ENCODE measurements around the gene STX11.

STX11 gene

DNA sequence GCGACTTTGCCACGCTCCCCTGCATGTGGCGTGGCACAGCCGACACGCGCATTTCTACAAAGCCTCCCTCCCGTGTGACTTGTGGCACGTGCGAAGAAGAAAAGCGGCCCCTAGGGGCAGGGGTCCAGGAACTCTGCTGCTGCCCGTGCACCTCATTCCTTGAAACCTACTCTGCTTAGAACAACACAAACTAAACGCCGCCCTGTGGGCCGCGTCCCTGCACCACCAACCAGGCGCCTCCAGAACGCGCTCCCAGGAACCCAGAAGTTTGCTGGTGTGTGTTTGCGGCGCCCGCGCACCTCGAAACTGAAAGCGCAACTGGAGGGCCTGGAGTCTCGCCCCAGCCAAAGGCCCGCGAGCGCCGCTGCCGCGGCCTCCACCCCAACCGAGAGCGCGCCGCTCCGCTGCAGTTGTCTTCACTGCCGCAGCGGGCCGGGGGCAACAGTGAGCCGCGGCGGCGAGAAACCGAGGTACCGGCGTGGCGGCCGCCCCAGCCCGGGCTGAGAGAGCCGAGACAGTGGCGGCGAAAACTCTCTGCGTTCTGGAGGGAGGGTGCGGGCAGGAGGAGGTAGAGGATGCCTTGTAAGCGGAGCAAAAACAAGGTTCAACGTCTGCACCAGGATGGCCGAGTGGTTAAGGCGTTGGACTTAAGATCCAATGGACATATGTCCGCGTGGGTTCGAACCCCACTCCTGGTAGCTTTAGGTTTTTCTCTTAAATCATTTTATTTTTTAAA lies 65.8 kb downstream of the STX11 start:
- DNase-seq: peak; percentile 94

DNA sequence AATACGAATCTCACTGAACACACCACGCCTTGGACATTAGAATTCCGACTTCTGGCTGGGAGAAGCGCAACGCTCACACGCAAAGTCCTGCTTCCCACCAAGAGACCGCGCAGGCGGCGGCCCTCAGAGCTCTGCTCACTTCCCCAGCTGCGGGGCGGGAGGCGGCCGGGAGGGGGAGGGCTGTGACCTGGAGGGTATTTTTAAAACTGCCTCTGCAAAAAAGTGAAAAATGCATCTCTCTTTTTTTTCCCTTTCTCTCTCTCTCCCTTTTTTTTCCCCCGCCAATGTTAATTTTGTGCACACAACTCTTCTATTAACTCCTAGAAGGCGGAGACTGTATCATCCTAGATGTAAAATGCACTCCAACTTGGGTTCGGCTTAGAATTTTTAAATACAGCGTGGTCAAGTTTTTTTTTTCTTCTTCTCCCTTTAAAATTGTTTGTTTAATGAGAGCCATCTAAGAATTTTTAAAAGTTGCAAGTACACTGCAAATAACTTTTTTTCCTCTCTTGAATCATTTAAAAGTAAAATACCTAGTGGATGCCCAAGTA lies 66.4 kb downstream of the STX11 start:
- no peak for DNase-seq

DNA sequence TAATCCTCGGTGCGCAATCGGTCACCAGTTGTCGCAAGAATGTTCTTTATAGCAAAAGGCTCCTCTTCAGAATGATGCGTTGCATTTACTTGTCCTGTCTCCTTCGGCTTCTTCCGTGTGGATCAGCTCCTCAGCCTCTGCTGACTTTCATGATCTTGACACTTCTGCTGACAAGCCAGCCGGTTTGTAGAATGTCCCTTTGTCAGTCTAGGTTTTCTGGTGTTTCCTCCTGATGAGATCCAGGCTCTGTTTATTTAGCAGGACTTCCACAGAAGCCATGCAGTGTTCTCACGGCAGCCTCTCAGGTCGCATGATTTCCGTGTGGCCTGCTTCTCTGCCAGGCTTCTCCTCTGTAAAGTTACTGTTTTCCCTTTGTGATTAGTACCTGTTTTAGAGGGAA lies 66.9 kb downstream of the STX11 start:
- no peak for DNase-seq

DNA sequence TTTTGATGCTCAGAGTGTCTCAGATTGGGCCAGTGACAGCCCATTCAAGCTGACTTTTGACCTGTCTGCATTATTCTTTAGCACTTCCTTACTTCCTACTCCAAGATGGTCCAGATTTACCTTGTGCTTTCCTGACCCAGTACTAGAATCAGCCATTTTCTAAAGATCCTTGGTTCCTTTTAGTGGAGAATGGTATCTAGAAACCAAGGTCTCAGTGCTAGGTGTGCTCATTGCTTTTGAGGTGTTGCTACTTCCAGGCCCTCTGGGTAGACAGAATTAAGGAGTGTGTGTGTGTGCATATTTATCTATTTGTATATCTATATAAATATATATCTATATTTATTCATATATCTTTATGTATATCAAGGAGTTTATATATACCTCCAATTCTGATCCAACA lies 67.5 kb downstream of the STX11 start:
- DNase-seq: no peak

DNA sequence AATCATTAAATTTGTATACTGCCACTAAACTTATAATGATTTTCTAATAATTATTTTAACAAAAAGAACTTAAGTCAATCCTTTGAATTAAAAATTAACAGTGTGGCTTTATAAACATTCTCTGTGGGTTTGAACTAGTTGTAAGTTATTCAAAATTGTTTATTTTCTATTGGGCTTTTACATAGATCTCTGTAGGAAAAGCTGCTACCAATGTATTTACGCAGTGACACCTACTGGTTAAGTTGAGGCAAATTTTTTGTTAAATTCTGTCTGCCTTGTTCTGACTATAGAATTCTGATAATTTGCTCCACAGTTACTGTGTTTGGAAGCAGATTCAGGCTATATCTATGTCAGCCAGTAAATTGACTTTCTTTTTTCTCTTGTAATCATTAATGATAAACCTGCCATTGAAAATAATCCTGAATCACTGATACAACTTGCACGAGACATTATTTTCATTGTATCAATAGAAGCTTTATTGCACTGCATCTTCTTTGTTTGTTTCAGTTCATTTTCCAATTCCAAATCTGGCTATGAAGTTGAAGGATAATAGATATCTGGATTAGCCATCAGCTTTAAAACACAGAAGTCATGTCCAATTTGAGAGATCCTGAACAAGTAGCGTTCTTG lies 68.9 kb downstream of the STX11 start:
- DNase-seq: peak; percentile 4

DNA sequence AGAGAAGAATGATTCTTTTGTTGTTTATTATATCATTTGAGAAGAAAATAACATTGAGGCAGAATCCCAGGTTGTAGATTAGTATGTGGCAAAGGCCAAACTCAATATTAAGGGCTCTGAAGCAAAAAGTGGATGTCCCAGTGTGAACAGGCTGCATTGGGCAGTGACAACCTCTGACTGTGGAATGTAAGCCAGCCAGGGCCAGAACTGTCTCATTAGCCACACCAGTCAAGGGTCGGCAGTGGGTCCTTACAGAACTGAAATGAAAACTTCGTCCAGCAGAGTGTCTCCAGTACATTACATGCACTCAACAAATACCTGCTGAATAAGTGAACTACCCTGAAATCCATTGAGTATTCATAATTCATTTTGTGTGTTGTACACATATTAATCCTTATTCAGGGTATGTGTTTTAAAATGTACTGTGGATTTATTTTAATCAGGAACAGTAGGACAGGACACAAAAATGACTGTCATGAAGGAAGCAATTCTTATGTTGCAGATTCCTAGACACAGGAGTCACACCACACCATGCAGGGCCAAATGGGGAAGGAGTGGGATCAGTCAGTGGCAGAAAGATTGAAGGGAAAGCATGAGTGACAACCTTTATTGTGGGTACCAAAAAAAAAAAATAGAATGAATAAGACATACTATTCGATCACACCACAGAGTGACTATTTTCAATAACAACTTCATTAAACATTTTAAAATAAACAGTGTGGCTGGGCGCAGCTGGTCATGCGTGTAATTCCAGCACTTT lies 69.9 kb downstream of the STX11 start:
- DNase-seq: no peak

DNA sequence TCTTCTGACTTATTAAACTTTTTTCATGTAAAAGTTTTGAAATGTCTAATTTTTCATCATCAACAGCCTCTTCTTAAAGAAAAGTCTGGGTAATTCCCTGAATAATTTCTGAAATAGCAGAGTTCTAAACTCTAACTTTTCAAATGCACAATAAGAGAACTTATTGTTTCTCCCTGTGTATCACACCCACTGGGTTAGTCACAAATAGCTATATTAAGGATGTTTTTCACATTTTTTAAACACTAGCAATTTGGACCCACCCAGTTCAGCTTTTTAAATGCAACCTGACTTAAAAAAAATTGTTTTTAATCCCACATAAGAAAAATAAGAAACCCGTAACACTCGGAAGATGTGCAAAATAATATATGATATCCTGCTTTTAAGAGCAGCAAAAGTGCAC lies 73.4 kb downstream of the STX11 start:
- DNase-seq: no peak

DNA sequence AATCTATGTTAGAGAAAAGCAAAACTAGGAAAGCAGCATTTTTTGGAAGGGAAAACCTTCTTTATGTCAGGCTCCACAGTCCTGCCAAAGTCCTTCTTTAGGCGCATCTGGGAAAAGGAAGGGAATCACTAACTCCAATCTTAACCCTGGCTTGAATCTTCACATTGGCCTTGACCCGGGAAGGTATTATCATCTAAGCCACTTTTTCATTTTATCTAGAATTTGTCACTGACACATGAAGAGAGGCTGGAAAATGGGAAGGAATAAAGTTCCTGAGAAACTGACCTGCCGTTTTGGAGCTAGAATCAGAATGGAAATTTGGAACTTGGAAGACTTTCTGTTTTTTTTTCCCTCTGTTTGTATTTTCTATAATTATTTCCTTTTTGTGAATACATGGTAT lies 81.4 kb downstream of the STX11 start:
- DNase-seq: no peak

DNA sequence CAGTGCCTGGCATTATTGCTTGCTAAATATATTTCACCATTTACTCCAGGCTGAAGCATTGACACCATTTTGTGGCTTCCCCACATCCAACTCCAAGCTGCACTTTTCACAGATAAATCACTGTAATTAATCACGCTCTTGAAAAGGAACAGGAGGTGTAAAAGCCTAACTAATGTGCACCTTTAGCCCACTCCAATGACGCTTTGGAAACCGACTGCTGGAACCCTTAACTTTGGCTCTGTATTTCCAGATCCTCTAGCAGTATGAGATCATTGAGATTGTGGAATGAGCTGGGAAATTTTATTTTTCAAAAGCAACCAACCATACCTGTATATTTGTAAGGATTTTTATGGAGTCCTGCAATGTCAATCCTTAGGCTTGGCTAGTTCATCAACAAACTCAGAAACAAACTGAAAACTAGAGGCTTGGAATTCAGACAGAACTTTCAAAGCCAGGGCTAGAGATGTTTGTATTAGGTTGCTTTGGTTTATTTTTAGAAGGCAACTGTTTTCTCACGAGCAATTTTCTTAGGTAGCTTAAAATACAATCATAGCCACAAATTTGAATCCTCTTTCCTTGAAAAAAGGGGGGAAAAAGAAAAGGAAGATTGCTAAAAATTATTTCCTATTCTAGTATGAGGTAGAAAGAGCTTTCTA lies 82.0 kb downstream of the STX11 start:
- DNase-seq: no peak

DNA sequence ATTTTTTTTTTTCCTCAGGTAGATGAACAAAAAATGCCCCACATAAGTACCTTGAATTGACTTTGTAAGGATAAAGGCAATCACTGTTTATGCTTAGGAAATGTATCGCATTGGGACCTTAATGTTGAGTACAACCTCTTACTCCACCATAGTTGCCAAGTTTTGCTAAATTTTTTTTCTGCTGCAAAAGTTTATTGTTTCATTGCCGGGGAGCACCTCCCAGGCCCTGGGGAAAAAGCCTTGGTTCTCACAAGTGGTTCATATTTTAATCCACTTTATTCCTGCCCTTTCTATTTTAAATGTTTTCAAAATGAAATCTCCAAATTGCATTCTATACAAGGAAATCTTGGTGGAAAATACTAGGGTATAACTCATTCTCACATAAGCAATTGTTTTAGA lies 82.5 kb downstream of the STX11 start:
- no peak for DNase-seq

DNA sequence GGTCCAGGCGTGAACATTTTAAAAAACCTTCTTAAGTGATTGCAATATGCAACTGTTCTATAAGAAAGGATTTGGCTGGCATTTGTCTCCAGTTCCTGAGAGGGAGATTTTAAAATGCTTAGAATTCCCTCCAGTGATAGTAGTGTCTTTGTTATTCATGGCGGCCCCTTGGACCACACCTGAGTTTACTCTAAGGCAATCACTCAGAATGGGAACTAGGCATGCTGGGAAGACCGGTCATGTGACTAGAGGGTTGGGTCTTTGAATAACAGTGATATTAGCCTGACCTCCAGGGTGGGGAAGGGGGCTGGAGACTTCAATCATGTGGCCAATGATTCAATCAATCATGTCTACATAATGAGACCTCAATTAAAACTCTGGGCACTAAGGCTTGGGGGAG lies 84.1 kb downstream of the STX11 start:
- no peak for DNase-seq

DNA sequence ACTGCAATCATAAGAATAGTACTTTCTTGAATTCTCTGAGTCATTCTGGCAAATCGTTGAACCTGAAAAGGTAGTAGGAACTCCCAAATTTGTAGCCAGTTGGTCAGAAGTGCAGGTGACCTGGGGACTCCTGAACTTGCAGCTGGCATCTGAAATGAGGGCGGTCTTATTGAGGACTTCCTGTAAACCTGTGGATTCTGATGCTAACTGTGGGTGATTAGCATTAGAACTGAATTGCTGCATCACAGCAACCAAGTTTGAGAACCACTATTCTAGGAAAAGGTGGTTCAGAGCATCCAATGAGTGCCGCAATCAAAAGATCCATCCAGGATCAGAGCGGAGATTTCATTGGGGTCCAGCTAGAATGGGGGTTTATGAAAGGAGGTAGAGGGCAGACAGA lies 84.6 kb downstream of the STX11 start:
- no peak for DNase-seq

All from DMS79 treated with DMSO at 0.1 percent for 48 hours (cell line).